GM21360 (cell line): ENCODE data around the gene ELP5.

Experiments used
- ATAC-seq: cut with Tn5 transposase; IDR thresholded peaks from one replicate; pipeline ENCODE4 v1.9.1; 2021; ENCODE audit warnings: mild to moderate bottlenecking, moderate library complexity; ENCODE audit not compliant: unreplicated experiment

ELP5 gene

DNA sequence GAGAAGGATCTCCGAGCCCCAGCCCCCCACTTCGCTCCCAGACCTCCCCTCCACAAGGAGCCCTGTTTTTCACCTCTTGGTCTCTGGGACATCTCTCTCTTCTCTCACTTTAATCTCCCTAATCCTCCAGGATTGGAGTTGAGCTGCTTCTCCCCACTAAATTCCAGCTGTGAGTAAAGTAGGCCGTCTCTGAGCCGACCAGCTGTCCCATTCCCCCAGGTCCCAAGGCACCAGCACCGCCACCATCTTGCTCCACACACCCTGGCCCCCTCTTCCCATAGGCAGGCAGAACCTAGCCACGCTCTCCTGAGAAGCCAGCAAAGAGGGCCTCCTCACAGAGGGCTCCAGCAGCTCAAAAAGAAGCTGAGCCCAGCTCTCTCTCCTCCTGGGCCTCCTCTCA lies 33.3 kb upstream of the ELP5 start:
- ATAC-seq, result no peak

DNA sequence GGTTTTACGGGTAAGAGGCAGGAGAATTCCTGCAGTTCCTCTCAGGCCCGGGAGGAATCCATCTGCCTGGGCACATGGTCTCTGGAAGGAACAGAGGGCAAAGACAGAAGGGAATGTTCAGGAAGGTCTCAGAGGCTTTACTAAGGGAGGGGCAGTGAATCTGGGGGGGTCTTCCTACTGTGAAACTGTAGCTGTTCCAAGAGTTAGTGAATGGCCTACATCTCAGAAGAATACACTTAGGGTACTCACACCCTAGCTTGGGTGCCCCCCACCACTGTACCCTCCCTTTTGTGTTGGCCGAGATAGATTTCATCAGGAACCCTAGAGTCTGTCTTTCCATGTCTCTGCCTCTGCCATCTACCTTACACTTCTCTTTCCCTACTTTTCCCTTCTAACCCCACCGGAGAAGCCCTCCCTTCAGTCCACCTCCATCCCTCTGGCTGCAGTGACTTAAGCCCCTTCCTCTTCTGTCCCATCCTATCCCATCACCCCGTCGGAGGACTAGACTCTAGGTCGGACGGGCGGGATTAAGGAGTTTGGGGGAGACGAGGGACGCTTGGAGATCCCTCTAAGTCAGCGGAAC lies 32.7 kb upstream of the ELP5 start:
- ATAC-seq, result no peak

DNA sequence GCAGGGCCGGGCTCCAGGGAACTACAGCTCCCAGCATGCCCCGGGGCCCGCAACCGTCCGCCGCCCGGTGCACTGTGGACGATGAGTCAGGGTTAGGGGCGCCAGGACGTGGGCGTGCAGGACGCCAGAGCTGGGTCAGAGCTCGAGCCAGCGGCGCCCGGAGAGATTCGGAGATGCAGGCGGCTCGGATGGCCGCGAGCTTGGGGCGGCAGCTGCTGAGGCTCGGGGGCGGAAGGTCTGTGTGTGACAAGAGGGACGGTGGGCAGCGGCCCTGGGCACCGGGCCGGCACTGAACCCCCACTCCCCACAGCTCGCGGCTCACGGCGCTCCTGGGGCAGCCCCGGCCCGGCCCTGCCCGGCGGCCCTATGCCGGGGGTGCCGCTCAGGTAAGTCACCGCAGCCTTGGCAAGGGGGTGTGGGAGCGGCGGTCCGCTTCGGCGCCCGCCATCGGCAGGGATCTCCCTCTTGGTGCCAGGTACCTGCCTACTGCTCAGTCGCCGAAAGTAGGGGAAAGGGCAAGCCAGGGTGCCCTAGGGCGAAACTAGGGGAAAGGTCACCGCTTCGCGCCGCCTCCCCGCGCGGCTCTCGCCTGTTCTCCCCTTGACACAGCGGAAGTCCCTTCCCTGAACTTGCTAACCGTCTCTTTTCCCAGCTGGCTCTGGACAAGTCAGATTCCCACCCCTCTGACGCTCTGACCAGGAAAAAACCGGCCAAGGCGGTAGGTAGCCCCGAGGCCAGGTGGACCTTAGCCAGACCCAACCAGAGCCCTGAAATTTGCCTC lies 32.0 kb upstream of the ELP5 start, which contains the start of the genes ACADVL and DLG4:
TSS of gene ACADVL (plus strand) at position 127 of the 781 bp plus-strand sequence. CDS start at position 174, 47 bp downstream.
TSS of gene DLG4 (minus strand) at position 25 of the 781 bp plus-strand sequence.
- ATAC-seq, result peak; percentile 48

GRCh38 chr17:7220593-7221277 lies 31.3 kb upstream of the ELP5 start:
- no peak for ATAC-seq

DNA sequence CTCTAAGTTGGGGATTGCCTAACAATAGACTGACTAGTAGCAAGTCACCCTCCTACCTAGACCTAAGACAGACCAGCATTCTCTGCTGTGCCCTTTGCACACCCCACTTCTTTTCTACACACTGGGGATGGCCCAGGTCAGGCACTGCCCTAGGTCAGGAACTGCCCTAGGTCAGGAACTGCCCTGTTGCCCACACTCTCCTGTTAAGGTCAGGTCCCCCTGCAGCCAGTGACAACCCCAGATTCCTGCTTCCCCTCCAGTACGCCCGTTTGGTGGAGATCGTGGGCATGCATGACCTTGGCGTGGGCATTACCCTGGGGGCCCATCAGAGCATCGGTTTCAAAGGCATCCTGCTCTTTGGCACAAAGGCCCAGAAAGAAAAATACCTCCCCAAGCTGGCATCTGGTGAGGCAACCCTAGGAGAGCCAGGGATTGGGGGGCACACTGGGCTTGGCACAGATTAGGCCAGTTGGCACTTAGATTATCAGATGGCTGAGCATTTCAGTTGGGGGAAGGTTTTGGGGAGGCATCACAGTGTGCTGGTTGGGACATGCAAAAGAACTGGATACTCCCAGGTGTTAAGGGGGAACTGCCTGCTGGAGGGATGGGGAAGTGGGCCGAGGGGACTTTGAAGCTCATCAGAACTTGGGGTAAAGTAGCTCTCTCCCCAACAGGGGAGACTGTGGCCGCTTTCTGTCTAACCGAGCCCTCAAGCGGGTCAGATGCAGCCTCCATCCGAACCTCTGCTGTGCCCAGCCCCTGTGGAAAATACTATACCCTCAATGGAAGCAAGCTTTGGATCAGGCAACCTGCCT lies 30.5 kb upstream of the ELP5 start:
- ATAC-seq, result no peak

DNA sequence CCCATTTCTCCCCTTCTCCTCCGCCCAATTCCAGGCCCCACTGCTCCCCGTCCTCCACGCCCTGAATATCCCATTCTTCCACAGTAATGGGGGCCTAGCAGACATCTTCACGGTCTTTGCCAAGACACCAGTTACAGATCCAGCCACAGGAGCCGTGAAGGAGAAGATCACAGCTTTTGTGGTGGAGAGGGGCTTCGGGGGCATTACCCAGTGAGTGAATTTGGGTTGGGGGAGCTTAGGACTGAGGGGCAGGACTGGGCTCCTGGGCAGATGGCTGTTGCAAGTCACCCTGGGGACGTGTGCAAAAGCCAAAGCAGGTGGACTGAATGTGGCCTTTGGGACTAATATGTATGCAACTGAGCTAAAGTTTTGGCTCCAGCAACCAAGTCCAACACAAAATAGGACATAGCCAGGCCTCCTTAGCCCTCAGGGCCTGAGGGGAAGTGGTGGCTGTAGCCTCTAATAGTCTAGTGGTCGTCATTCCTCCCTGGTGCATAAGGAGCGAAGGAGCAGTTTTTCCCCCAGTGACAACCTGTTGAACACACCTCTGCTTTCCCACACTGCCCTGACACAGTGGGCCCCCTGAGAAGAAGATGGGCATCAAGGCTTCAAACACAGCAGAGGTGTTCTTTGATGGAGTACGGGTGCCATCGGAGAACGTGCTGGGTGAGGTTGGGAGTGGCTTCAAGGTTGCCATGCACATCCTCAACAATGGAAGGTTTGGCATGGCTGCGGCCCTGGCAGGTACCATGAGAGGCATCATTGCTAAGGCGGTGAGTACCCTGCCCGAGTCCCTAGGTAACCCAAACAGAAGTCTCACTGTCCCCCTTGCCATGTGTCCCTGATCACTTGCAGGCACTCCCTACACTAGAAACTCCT lies 29.7 kb upstream of the ELP5 start:
- no peak for ATAC-seq

DNA sequence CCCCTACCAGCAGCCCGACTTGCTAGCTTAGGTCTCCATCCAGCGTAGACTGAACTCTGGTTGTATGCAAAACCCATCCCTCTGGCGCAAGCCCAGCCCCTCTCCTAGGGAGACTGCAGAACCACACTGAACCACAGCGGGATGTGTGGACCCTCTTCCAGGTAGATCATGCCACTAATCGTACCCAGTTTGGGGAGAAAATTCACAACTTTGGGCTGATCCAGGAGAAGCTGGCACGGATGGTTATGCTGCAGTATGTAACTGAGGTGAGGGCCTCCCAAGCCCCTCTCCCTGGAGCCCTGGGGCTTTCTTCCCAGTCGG lies 29.1 kb upstream of the ELP5 start:
- no peak for ATAC-seq

GRCh38 chr17:7223375-7223774 lies 28.6 kb upstream of the ELP5 start:
- ATAC-seq, result no peak

- ATAC-seq, result no peak
These were observed 27.9 kb upstream of the ELP5 start for GRCh38 chr17:7224110-7224509.

DNA sequence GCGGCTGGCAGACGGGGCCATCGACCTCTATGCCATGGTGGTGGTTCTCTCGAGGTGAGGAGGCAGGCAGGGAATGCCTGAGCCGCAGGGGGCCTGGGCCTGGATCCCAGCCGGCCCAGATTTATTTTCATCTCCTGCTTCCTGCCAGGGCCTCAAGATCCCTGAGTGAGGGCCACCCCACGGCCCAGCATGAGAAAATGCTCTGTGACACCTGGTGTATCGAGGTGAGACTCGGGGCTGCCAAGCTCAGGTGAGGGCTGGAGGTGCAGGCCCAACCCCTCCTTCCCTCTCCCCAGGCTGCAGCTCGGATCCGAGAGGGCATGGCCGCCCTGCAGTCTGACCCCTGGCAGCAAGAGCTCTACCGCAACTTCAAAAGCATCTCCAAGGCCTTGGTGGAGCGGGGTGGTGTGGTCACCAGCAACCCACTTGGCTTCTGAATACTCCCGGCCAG lies 27.3 kb upstream of the ELP5 start:
- ATAC-seq, result no peak

- no peak for ATAC-seq
These were observed 26.2 kb upstream of the ELP5 start for GRCh38 chr17:7225711-7226331.

DNA sequence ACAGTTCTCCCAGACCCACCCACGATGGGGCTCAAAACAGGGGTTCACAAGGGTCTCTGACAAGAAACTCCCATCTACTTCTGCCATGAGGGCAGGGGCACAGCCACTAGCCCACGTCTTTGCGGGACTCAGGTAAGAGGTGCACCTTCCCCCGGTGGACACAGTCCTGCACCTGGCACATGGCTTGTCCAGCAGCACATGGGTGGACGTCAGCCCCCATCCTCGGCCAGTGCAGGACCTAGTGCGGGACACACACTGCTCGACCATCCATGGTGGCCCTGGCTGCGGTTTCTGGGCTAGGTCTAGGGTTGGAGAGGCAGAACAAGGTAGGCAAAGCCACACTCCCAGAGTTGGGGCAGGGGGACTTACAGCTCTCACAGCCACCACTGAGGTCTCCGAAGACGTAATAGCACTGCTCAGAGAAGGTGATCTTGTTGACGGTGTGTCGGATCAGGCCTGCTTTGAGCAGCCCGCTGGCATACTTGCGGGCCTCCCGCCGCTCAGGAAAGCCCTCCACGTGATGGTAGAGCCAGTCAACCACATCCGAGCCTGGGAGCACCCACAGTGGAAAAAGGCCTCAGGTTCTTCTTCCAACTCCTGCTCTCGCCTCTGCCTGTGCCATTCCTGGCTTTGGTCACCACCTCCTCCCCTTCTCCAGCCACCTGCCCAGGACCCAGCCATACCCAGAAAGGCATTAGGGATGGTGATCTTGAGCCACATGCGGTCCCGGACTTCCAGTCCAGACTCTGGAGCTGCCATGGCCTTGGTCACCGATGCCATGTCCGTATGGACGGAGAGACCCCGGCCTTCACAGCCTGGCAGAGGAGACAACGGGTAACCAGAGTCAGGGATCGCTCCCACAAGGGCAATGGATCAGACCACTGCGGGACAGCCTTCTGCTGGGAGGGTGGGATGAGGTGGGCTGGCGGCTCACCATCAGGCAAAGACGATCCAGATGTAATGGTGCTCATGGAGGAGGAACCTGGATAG lies 25.0 kb upstream of the ELP5 start:
- ATAC-seq, result no peak

DNA sequence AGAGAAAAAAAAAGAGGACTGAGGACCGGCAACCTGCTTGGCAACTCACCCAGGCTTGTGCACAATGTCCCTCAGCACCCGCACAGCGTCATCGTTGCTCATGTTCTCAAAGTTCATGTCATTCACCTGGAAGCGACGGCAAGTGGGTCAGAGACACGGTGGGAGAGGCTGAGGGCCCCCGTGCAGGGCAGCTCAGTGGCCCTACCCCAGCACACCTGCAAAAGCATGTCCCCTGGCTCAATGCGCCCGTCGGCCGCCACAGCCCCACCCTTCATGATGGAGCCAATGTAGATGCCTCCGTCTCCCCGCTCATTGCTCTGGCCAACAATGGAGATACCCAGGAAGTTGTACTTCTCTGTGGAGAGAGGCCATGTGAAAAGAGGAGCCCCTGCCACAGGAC lies 23.1 kb upstream of the ELP5 start:
- no peak for ATAC-seq

DNA sequence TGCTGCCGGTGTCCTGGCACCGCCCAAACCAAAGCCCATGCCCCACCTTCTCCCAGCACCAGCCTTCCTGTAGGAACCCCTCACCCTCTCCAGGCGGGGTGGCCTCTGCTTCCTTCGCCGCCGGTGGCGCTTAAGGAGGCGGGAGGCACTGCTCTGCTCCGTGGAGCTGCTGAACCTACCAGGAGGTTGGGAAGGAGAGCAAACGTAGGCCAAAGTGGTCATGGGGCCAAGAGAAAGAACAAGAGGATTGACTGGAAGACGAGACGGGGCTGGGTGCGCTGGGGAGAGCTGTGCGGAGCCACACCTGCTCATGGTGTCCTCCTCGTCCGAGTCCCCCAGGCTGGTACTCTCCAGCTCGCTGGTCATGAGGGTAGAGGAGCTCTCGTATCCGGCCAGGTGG lies 22.5 kb upstream of the ELP5 start:
- no peak for ATAC-seq

GRCh38 chr17:7232114-7232513 lies 19.9 kb upstream of the ELP5 start:
- ATAC-seq, result no peak

GRCh38 chr17:7233701-7234082 lies 18.3 kb upstream of the ELP5 start:
- ATAC-seq, result peak; percentile 1

DNA sequence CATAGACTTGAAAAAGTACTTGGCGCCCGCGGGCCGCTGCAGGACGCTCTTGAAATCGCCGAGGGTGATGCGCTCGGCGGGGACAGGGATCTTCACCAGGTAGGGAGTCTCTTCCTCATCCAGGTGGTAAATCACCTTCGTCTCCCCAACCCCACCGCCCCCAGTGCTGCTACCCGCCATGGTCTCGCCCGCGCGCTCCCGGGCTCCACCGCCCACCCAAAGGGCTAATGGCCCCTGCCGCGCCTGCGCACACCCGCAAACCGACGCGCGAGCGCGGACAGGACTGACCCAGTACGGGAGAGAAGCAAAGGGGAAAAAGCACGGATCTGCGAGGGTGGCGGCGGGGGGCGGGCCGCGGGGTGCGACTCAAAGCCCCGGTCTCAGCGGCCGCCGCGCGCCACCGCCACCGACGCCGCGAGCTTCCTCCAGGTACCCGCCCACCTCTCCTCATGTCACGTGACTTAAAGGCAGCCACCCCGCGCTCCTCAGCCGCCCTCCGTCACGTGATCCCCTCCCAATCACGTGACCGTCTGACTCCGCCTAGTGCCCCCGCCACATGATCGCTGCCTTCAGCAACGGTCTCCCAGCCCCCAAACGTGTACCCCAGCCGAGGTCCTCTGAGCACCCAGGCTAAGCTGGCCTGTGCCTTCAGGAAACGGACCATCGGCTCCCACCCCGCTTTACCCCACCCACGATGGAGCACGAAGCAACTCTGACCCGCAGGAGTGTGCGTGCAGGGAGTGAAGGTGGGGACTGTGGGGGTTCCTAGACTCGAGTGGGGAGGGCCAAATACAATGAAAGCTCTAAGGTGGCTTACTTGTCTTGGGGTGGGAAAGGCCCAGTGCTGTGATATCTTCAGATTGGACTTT lies 17.7 kb upstream of the ELP5 start, which contains the start of gene DVL2:
TSS of gene DVL2 (minus strand) at position 435 of the 869 bp plus-strand sequence. CDS start at position 180, 255 bp downstream.
- ATAC-seq, result peak; percentile 43
